ENCODE data around the gene ALG11.

Gene ALG11

DNA sequence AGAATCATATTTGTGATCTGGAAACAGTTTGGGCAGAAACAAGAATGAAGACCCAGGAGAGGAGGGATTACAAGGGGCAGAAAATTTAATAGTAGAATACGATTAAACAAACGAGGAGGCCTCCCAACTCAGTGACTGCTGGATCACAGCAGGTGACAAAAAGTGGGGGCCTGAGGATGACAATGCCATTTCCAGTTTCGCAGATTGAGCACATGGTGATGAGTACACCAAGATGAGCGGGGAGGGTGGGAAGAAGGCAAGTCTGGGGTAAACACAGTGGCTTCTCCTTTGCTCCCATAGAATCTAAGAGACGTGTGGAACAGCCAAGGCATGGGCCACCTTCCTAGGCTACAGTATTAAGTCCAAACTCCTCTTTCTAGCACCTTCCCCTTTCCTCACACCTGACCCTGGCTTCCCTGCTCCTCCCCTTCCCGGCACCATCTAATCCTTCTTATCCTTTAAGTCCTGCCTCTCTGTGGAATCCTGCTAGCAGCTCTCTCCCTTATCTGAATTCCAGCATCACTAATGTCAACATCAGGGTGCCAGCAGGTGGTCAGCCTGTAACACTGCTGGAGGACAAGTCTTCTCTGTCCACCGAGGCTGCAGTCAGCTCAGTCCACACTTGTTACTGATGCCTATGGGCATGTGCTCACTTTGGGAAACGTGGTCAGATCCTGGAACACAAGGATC is 14.4 kb upstream of the ALG11 start:
- no peak for DNase-seq (ENCODE audit: low read depth)

DNA sequence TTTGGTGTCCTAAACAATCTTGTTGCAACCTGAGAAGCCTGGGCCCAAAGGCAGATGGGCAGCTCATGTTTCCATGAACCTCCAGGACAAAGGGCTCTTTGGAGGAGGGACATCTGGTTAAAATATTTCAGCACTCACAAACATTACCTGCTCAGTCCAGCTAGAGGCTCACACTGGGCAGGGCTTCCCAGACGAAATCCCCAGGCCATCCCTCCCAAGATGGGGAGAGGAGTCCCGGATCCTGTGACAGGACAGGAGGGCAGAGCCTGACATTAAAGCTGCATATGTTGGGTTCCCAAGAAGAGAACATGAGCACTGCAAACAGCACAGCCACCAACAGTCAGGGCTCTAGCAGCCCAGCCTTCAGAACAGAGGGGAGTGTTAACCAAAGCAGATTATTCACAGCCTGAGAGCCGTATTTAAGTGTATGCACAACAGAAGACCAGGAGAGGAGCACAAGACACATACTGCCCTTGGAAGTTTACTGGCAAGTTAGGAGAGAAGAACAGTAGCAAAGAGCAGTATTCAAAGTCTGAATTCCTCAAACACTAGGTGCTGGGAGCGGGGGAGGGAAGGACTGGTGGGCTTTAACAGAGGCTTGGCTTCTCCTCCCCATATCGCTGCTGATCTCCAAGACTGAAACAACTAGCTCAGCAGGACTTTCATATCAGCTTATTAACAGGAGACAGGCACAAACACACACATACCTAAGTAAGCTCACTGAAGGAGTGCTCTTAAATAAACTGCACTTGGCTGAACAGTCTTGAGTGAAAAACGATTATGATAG is 13.3 kb upstream of the ALG11 start:
- DNase-seq (ENCODE audit: low read depth), result no peak

DNA sequence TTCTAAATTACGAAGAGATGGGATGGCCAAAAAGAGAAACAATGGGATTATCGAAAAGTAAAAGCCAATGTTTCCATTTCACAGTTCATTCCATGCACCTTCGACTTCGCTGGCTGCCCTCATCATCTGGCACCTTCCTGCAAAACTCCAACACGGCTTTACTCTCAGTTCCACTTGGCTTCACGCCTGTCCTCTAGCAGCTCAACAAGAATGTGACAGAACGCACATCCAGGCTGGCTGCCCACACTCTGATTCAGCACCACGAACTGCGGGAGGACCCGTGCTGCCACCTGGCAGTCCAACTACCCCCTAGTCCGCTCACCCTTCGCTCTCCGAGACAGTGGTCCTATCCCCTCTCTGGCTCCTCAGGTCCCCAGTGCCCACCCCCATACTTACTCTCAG is 12.7 kb upstream of the ALG11 start:
- DNase-seq (ENCODE audit: low read depth), result no peak

DNA sequence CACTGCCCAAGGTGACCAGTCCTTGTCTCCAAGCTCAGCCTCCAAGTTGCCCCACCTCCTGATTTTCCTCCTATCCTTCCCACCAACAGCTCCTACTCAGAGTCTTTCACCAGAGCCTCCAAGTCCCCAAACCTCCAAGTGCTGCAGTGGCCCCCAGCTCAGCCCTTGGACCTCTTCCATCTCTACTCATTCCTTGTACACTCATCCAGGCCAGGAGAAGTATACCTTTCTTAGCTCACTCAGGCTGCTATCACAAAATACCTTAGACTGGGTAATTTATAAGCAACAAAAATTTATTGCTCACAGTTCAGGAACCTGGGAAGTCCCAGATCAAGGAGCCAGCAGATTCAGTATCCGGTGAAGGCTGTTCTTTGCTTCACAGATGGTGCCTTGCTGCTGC is 12.3 kb upstream of the ALG11 start:
- no peak for DNase-seq (ENCODE audit: low read depth)

- DNase-seq (ENCODE audit: low read depth), result no peak
Measured at GRCh38 chr13:52001120-52001731, 11.0 kb upstream of the ALG11 start.

DNA sequence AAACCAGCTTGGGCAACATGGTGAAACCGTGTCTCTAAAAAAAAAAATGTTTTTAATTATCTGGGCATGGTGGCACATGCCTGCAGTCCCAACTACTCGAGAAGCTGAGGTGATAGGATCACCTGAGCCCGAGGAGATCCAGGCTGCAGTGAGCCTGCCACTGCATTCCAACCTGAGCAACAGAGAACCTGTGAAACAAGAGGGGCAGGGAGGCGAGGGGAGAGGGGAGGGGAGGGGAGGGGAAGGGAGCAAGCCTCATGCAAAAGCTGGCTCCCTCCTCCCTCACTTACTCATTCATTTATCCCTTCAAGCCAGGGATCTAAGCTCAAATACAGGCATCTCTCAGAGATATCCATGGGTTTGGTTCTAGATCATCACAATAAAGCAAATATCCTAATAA is 9.8 kb upstream of the ALG11 start:
- no peak for DNase-seq (ENCODE audit: low read depth)

GRCh38 chr13:52003541-52003940 is 8.7 kb upstream of the ALG11 start:
- no peak for DNase-seq (ENCODE audit: low read depth)

DNA sequence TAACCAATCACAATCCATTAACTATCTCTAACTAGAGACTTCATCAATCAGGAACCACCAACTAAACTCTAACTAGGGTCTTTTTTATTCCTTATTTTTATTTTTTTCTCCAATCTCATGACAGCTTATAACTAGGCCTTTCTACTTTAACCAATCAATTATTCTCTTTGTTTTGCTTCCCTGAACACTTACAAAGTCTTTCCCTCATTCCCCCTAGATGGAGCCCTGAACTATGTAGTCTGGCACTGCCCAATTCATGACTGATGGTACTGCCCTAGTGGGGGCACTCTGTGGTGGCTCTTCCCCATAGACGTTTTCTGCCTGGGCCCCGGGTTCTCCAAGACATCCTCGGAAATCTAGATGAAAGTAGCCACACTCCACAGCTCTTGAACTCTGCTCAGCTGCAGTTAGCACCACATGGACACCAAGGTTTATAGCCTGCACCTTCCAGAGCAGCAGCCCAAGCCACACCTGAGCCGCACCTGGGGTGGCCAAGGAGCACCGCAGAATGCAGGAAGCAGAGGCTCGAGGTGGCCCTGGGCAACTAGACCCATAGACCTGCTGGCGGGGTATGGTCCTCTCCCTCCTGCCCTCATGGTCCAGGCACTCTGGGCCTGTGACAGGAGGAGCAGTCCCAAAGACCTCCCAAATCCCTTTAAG is 7.6 kb upstream of the ALG11 start:
- no peak for DNase-seq (ENCODE audit: low read depth)

- no peak for DNase-seq (ENCODE audit: low read depth)
Measured at GRCh38 chr13:52005841-52006522, 6.2 kb upstream of the ALG11 start.

GRCh38 chr13:52006523-52007245 is 5.5 kb upstream of the ALG11 start:
- no peak for DNase-seq (ENCODE audit: low read depth)

DNA sequence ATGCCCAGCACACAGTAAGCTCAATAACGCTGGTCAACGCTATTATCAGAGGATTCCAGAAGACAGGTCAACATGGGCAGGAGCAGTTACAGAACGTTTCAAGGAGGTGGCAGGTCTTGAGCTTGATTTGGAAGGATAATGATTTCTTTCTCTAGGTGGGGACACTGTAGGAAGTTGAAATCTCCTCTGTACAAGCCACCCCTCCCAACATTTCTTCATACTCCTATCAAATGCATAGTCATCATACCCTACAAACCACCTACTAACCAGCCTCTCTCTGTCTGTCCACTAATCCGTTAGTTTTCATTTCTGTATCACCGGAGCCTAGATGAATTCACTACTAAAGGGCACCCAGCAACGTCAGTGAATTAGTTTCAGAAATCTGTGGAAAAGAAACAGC is 2.3 kb upstream of the ALG11 start:
- DNase-seq (ENCODE audit: low read depth), result no peak

DNA sequence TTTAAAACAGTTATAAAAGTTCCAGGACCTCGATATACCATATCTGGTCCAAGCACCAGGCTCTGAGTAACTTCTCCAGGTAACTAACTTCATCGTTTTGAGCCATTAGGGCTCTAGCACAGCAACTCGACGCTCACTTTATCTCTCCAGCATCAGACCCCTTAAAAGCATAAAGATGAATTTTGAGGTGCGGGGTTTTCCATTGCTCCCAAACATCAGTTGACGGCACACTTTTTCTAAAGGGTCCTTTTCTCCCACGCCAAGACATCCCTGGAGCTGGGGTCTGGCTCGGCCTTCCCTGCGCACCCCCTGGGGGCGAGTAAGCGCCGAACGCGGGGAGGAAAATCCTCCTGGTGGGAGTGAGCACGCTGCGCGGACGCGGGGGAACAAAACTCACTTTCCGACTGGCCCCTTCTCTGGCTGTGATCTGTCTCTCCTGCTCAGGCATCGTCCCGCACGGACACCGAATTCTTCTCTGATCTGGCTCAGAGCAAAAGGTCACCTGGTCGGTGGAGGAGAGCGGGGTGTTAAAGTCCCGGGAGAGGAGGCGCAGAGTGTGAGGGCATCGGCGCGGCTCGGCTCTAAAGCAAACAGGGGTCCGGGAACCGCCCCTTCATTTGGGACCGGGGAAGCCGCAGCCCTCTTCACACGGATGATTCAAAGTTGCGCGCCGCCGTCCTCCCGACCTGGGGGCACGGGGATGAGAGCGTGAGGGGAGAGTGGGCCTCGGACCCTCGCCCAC is 1.1 kb upstream of the ALG11 start, which contains the start of gene ATP7B:
ATP7B (minus strand) TSS at position 561 of the 742 bp plus-strand sequence; CDS start at position 448, 113 bp downstream.
- DNase-seq (ENCODE audit: low read depth), result no peak

GRCh38 chr13:52012512-52012836 is 276 bp downstream of the ALG11 start:
- no peak for DNase-seq (ENCODE audit: low read depth)

GRCh38 chr13:52016296-52016695 is 4.1 kb downstream of the ALG11 start:
- DNase-seq (ENCODE audit: low read depth), result no peak

GRCh38 chr13:52020191-52020590 is 8.0 kb downstream of the ALG11 start:
- DNase-seq (ENCODE audit: low read depth), result no peak

DNA sequence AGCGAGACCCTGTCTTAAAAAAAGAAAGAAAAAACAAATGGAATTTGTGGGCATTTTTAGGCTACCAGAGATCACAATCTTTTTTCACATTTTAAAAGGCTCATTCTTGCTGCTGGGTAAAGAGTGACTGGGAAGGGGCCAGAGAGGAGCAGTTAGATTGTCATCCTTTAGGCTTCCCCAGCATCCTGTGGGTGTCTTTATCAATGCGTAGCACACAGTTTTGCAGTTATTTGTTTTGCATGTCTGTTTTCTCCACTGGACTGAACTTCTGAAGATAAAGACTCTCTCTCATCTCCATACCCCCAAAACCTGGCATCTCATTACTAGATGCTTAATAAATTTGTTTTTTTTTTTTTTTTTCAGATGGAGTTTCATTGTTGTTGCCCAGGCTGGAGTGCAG is 10.2 kb downstream of the ALG11 start:
- no peak for DNase-seq (ENCODE audit: low read depth)

- no peak for DNase-seq (ENCODE audit: low read depth)
Measured at GRCh38 chr13:52024481-52024880, 12.3 kb downstream of the ALG11 start, which contains the start of gene UTP14C. TSS of gene UTP14C (plus strand) at chr13:52024691. CDS start at chr13:52028805, 4,114 bp downstream.

DNA sequence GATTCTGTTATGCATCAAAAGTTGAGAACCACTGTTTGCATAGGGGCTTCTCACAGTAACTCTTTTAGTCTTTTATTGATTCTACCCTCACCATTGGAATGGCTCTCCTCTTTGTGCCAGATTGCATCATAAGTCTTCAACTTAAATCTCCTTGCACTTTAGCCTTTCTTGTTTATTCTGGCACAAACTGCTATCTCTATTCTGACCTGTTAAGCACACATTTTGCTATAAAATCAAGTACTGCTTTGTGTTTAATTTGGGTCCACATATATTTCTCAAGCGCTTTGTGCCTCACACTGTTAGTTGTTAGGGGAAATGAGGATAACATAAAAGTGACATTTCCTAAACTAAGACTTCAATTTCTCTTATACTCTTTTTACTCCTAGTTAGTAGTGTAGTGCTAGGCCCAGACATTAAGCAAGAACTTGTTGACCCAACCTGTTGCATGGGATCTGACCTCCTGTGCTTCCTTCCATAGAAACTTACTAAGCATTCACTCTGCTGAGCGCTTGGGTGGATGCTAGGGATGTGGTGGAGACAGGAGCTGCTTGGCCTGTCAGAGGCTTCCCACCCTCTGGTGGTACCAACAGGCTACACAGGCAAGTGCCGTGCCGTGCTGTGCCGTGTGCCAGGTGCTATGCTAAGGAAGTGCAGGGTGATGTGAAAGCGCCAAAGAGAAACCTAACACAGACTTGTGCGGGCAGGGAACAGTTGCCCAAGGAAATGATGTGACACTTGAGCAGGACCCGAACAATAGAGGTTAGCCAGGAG is 13.5 kb downstream of the ALG11 start:
- DNase-seq (ENCODE audit: low read depth), result no peak

- no peak for DNase-seq (ENCODE audit: low read depth)
Measured at GRCh38 chr13:52026246-52026626, 14.0 kb downstream of the ALG11 start.

DNA sequence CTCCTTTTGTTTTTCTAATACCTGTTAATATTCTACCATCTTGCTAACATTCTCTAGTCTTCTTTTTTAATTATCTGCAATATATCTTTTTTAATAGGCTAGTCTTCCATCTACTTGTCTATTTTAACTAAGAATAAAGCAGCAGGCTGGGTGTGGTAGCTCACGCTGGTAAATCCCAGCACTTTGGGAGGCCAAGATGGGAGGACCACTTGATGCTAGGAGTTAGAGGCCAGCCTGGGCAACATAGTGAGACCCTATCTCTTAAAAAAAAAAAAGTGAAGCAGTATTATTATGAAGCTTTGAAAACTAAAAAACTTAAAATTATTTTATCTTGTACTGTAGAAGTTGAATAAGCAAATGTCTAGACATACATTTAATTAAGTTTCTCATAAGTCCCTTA is 15.6 kb downstream of the ALG11 start:
- DNase-seq (ENCODE audit: low read depth), result no peak
